Activated CD4-positive, alpha-beta memory T cell treated with anti-CD3 and anti-CD28 coated beads, Interleukin-2, amount 10 ng/mL, durations not matched to agents 7 days and 5 days (primary cell): ENCODE data around the gene ZNF519. TPM values are rescaled to one million over a fixed set of nuclear protein-coding genes. Genes with fewer than 3 reads are reported as not detected.
"Not testable (repeated sequence)": the region's sequence is repeated elsewhere in the genome, so short reads cannot be mapped to it uniquely, and the experiment has no call there.

Experiments
- CTCF ChIA-PET: fragments of 350-600 bp; sonication (Branson Sonifier 250); formaldehyde crosslinking; loops from one replicate; lab custom pipeline; 2021; ENCODE audit warnings: antibody characterized with exemption, inconsistent platforms; lab: Charles Lee
- POLR2A ChIA-PET: fragments of 350-600 bp; sonication (Branson Sonifier 250); formaldehyde crosslinking; loops from one replicate; lab custom pipeline; 2021; ENCODE audit warnings: antibody characterized with exemption; lab: Charles Lee
- DNase-seq: peaks from one replicate; pipeline ENCODE4 v3.0.0-alpha.2; 2020
- H3K27ac Mint-ChIP-seq: one replicate; pipeline ENCODE4 v1.8.0; 2021; ENCODE audit warnings: mild to moderate bottlenecking, mixed read lengths
- H3K27me3 Mint-ChIP-seq: one replicate; pipeline ENCODE4 v1.8.0; 2021; ENCODE audit warnings: mixed read lengths
- H3K36me3 Mint-ChIP-seq: one replicate; pipeline ENCODE4 v1.8.0; 2021; ENCODE audit warnings: low read depth, mixed read lengths
- H3K4me1 Mint-ChIP-seq: one replicate; pipeline ENCODE4 v1.8.0; 2021; ENCODE audit warnings: mixed read lengths
- H3K4me3 Mint-ChIP-seq: one replicate; pipeline ENCODE4 v1.8.0; 2021; ENCODE audit warnings: mild to moderate bottlenecking, mixed read lengths
- H3K9me3 Mint-ChIP-seq: one replicate; pipeline ENCODE4 v1.8.0; 2021; ENCODE audit warnings: mixed read lengths
- total RNA-seq, 2 experiments: library from RNA; stranded (reverse); gene quantifications; one replicate each; pipeline ENCODE4 v1.2.3, GENCODE V29; 2021

The ZNF519 gene
- total RNA-seq, 2 experiments from 2014 or later, result 9.1 to 11.1 TPM

DNA sequence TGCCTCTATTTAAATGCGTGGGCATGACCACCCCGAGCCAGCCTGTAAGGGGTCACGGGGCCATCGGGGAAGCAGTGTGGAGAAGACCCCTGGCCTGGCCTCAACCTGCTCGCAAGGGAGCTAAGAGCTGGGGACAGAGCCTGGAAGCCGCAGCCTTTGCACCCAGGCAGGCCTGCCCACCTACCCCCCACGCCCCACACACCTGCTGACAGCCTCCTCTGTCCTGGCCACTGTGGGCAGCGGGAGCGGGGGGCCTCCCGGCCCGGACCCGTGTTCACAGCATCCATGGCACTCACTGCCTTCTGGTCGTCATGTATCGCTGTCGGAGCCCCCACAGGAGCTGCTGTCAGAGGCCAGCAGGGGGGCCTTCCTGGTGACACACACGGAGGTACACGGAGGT is 11.2 kb upstream of the ZNF519 start:
- POLR2A ChIA-PET, H3K27me3 Mint-ChIP-seq, CTCF ChIA-PET, H3K4me1 Mint-ChIP-seq, H3K27ac Mint-ChIP-seq, H3K36me3 Mint-ChIP-seq, H3K4me3 Mint-ChIP-seq, H3K9me3 Mint-ChIP-seq, DNase-seq: not testable (repeated sequence)

DNA sequence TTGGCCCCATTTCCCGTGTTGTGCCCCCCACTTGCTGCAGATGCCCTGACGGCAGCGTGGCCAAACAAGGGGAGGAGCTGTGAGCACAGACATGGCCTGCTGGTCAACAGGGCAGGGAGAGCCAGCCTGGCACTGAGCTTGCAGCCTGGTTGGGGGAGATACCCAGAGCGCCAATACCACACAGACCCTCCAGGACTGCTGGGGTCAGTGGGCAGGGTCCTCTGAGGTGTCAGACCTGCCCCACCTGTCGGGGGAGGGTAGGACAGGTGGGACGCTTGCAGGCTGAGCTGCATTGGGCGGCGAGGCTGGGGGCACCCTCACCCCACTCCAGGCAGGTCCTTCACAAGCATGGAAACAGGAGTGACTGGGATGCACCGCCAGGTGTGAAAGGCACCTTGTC is 9.9 kb upstream of the ZNF519 start:
- POLR2A ChIA-PET, H3K4me1 Mint-ChIP-seq, H3K36me3 Mint-ChIP-seq, H3K27ac Mint-ChIP-seq, H3K4me3 Mint-ChIP-seq, H3K9me3 Mint-ChIP-seq, CTCF ChIA-PET, H3K27me3 Mint-ChIP-seq, DNase-seq: not testable (repeated sequence)

DNA sequence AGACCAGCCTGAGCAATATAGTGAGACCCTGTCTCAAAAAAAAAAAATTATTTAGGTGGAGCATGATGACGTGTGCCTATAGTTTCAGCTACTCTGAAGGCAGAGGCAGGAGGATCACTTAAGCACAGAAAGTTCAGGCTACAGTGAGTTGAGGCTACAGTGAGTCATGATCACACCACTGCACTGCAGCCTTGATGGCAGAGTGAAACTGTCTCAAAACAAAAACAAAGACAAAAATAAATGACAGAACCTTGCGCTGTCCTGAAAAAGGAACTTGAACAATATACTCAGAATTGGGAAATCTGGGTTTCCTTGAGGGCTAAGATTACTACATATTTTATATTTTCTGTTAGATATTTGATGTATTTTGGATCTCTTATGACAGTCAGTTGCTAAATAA is 7.3 kb upstream of the ZNF519 start:
- H3K27ac Mint-ChIP-seq, H3K9me3 Mint-ChIP-seq, H3K4me1 Mint-ChIP-seq, H3K36me3 Mint-ChIP-seq, CTCF ChIA-PET, H3K27me3 Mint-ChIP-seq, H3K4me3 Mint-ChIP-seq, DNase-seq, POLR2A ChIA-PET: not testable (repeated sequence)

GRCh38 chr18:14137971-14138370 is 5.7 kb upstream of the ZNF519 start:
- H3K36me3 Mint-ChIP-seq, DNase-seq, POLR2A ChIA-PET, H3K9me3 Mint-ChIP-seq, CTCF ChIA-PET, H3K27me3 Mint-ChIP-seq, H3K4me1 Mint-ChIP-seq, H3K27ac Mint-ChIP-seq, H3K4me3 Mint-ChIP-seq: not testable (repeated sequence)

- H3K4me1 Mint-ChIP-seq, result peaks cover 30% of the 10 kb centered on the region
- POLR2A ChIA-PET, DNase-seq, H3K9me3 Mint-ChIP-seq, H3K27me3 Mint-ChIP-seq: not testable (repeated sequence)
- H3K27ac Mint-ChIP-seq, result peak overlapping the region; percentile 78
- H3K4me3 Mint-ChIP-seq, result peak overlapping the region; percentile 90
- H3K36me3 Mint-ChIP-seq, result peaks cover 13% of the 10 kb centered on the region
- CTCF ChIA-PET, result interaction anchor here (0.8 kb wide), 1 partner anchor 45 kb away, joined by 3 read pairs; no protein-coding TSS in a partner anchor
Measured at GRCh38 chr18:14131696-14132270, 452 bp downstream of the ZNF519 start.

- H3K27me3 Mint-ChIP-seq, H3K27ac Mint-ChIP-seq, CTCF ChIA-PET, H3K9me3 Mint-ChIP-seq, DNase-seq, POLR2A ChIA-PET: not testable (repeated sequence)
- H3K36me3 Mint-ChIP-seq, result peaks cover 13% of the 10 kb centered on the region
- peaks cover 30% of the 10 kb centered on the region for H3K4me1 Mint-ChIP-seq
- peak overlapping the region; percentile 90 for H3K4me3 Mint-ChIP-seq
Measured at GRCh38 chr18:14130804-14131203, 1.4 kb downstream of the ZNF519 start.

- Mint-ChIP-seq H3K36me3 (peaks cover 35% of the 10 kb centered on the region), H3K4me3 (no peak overlapping the region), H3K9me3 (no peaks in the 10 kb centered on the region), H3K27ac (no peak overlapping the region), H3K27me3 (no peaks in the 10 kb centered on the region), H3K4me1 (peaks cover 7% of the 10 kb centered on the region)
- CTCF ChIA-PET, result interaction anchor here (0.9 kb wide), 1 partner anchor 38 kb away, joined by 3 read pairs; no protein-coding TSS in a partner anchor
- POLR2A ChIA-PET, result no interaction called here
- DNase-seq, result no peak
Measured at GRCh38 chr18:14124689-14125088, 7.5 kb downstream of the ZNF519 start.

DNA sequence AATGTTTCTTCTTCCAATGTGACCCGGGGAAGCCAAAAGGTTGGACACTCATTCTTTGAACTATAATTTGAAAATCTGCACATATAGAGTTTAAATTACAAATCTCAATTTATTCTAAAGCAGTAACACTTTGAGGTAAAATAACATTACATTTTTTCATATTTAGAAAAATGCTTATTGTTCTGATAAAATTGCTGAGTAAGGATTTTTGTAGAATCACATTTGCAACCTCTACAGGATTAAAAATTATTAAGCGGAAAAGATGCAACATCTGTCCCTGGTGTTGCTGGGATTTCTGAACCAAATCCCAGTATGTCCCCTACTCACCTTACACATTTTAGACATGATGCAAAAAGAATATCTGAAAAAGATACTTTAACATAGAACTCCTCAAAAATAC is 10.1 kb downstream of the ZNF519 start:
- no peak for DNase-seq
- peaks cover 6% of the 10 kb centered on the region for H3K9me3 Mint-ChIP-seq
- H3K4me1 Mint-ChIP-seq, result no peaks in the 10 kb centered on the region
- H3K4me3 Mint-ChIP-seq, result no peak overlapping the region
- ChIA-PET POLR2A (no interaction called here), CTCF (no interaction called here)
- no peak overlapping the region for H3K27ac Mint-ChIP-seq
- H3K36me3 Mint-ChIP-seq, result peaks cover 46% of the 10 kb centered on the region
- H3K27me3 Mint-ChIP-seq, result no peaks in the 10 kb centered on the region

DNA sequence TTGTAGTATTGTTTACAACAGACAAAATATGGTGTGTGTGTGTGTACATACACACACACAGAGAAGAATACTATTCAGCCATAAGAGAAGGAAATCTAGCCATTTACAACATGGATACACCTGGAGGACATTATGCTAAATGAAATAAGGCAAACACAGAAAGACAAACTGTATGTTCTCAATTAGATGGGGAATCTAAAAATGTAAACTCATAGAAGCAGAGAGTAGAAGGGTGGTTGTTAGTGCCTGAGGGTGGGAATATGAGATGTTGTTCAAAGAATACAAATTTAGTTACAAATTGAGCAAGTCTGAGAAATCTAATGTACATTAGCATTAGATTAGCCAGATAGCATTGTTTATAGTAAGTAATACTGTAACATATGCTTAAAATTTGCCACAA is 11.3 kb downstream of the ZNF519 start:
- Mint-ChIP-seq H3K4me1 (no peaks in the 10 kb centered on the region), H3K9me3 (peaks cover 10% of the 10 kb centered on the region), H3K27me3 (no peaks in the 10 kb centered on the region), H3K4me3 (no peak overlapping the region), H3K27ac (no peak overlapping the region), H3K36me3 (peaks cover 57% of the 10 kb centered on the region)
- ChIA-PET CTCF (no interaction called here), POLR2A (no interaction called here)
- no peak for DNase-seq

DNA sequence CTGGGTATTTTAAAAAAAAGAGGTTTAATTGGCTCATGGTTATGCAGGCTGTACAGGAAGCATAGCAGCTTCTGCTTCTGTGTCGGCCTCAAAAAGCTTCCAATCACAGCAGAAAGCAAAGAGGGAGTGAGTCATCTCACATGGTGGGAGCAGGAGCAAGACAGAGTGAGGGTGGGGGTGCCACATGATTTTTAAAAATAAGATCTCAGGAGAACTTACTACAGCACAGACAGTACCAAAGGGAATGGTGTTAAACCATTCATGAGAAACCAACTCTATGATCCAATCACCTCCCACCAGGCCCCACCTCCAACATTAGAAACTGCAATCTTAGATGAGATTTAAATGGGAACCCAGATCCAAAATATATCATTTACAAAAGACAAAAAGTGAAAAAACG is 14.6 kb downstream of the ZNF519 start:
- H3K36me3 Mint-ChIP-seq, result peaks cover 52% of the 10 kb centered on the region
- H3K27ac Mint-ChIP-seq, result no peak overlapping the region
- ChIA-PET CTCF (no interaction called here), POLR2A (no interaction called here)
- DNase-seq, result no peak
- no peak overlapping the region for H3K4me3 Mint-ChIP-seq
- H3K4me1 Mint-ChIP-seq, result no peaks in the 10 kb centered on the region
- H3K27me3 Mint-ChIP-seq, result no peaks in the 10 kb centered on the region
- peaks cover 20% of the 10 kb centered on the region for H3K9me3 Mint-ChIP-seq

DNA sequence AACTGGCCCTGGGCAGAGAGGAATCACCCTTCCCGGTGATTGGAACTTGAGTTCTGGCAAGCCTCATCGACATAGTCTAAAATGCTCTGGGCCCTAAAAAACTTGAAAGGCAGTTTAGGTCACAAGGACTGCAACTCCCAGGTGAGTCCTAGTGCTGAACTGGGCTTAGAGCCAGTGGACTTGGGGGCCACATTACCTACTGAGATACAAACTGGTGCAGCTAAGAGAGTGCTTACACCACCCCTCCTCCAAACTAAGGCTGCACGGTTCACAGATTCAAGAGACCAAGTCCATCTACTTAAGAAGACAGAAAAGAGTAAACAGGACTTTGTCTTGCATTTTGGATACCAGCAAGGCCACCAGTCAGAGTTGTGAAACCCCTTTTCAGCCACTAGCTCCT is 25.3 kb downstream of the ZNF519 start:
- DNase-seq, result no peak
- Mint-ChIP-seq H3K4me1 (no peaks in the 10 kb centered on the region), H3K27me3 (no peaks in the 10 kb centered on the region), H3K36me3 (peaks cover 42% of the 10 kb centered on the region), H3K4me3 (no peak overlapping the region), H3K27ac (no peak overlapping the region), H3K9me3 (peaks cover 54% of the 10 kb centered on the region)
- CTCF ChIA-PET, result interaction anchor here (1.6 kb wide), 1 partner anchor 294 kb away, joined by 3 read pairs; no protein-coding TSS in a partner anchor
- POLR2A ChIA-PET, result no interaction called here

GRCh38 chr18:14104906-14105748 is 27.1 kb downstream of the ZNF519 start:
- POLR2A ChIA-PET, result no interaction called here
- H3K9me3 Mint-ChIP-seq, result peaks cover 62% of the 10 kb centered on the region
- H3K36me3 Mint-ChIP-seq, result peaks cover 47% of the 10 kb centered on the region
- DNase-seq, result no peak
- no peak overlapping the region for H3K4me3 Mint-ChIP-seq
- CTCF ChIA-PET, result no interaction called here
- no peaks in the 10 kb centered on the region for H3K27me3 Mint-ChIP-seq
- H3K4me1 Mint-ChIP-seq, result peaks cover 9% of the 10 kb centered on the region
- no peak overlapping the region for H3K27ac Mint-ChIP-seq

- Mint-ChIP-seq H3K4me3 (no peak overlapping the region), H3K27ac (no peak overlapping the region), H3K4me1 (peaks cover 9% of the 10 kb centered on the region), H3K9me3 (peaks cover 58% of the 10 kb centered on the region), H3K36me3 (peaks cover 47% of the 10 kb centered on the region), H3K27me3 (no peaks in the 10 kb centered on the region)
- DNase-seq, result no peak
- ChIA-PET POLR2A (no interaction called here), CTCF (no interaction called here)
Measured at GRCh38 chr18:14104201-14104600, 28.0 kb downstream of the ZNF519 start.
